LNCaP clone FGC (cell line): ENCODE measurements around the gene DENND4A.

Experiments
- DNase-seq: peaks from one replicate; pipeline ENCODE4 v3.0.0-alpha.2; 2011; ENCODE audit warnings: low read depth
- H3K4me3 ChIP-seq: 2 replicates; pipeline ENCODE4 v1.5.1; 2011; ENCODE audit warnings: mild to moderate bottlenecking, low read depth, low read length, control low read depth
- CTCF ChIP-seq: IDR thresholded peaks from 2 replicates; pipeline ENCODE4 v1.5.1; 2012; ENCODE audit warnings: mild to moderate bottlenecking; ENCODE audit not compliant: control insufficient read depth, insufficient read depth; ENCODE audit errors: extremely low read depth

The DENND4A gene

GRCh38 chr15:65630760-65631159 is 161.3 kb downstream of the DENND4A start:
- DNase-seq: no peak
- no peak overlapping the region for H3K4me3 ChIP-seq
- no peak for TF ChIP-seq CTCF

GRCh38 chr15:65629548-65629947 is 162.5 kb downstream of the DENND4A start:
- no peak for DNase-seq
- no peak for TF ChIP-seq CTCF
- H3K4me3 ChIP-seq: no peak overlapping the region

- no peak for TF ChIP-seq CTCF
- H3K4me3 ChIP-seq: no peak overlapping the region
- DNase-seq: no peak
Measured at GRCh38 chr15:65626856-65627255, 165.2 kb downstream of the DENND4A start.

- TF ChIP-seq CTCF: no peak
- no peak overlapping the region for H3K4me3 ChIP-seq
- DNase-seq: no peak
Measured at GRCh38 chr15:65623103-65623502, 169.0 kb downstream of the DENND4A start.

GRCh38 chr15:65621638-65622037 is 170.5 kb downstream of the DENND4A start, which contains the start of gene SLC24A1:
TSS of gene SLC24A1 (plus strand) at chr15:65621938. CDS start at chr15:65624081, 2,143 bp downstream.
- no peak for TF ChIP-seq CTCF
- DNase-seq: no peak

GRCh38 chr15:65620833-65621232 is 171.3 kb downstream of the DENND4A start:
- no peak for DNase-seq
- no peak for TF ChIP-seq CTCF

More at GRCh38 chr15:65621638-65622037, 170.5 kb downstream of the DENND4A start, which contains the start of gene SLC24A1:
- H3K4me3 ChIP-seq: no peak within 1 kb of the TSS

GRCh38 chr15:65619626-65620290 is 172.3 kb downstream of the DENND4A start:
- no peak overlapping the region for H3K4me3 ChIP-seq
- no peak for TF ChIP-seq CTCF
- DNase-seq: no peak

More at GRCh38 chr15:65620833-65621232, 171.3 kb downstream of the DENND4A start:
- no peak overlapping the region for H3K4me3 ChIP-seq
